Immature natural killer cell (primary cell): ENCODE results near the gene ZNF423. TPM values are rescaled to one million over a fixed set of nuclear protein-coding genes. Genes with fewer than 3 reads are reported as not detected.

Experiments
- DNase-seq, 3 donors: peaks; one replicate each; pipeline ENCODE4 v3.0.0; 2022; ENCODE audit warnings: mixed read lengths in 1 of 3
- H3K27ac Mint-ChIP-seq, 6 donors: one replicate each; pipeline ENCODE4 v1.8.0; 2020; ENCODE audit warnings: mixed read lengths in 6 of 6, mild to moderate bottlenecking in 5 of 6, inconsistent platforms in 4 of 6, moderate library complexity in 3 of 6
- H3K27me3 Mint-ChIP-seq, 3 donors: one replicate each; pipeline ENCODE4 v1.8.0; 2020 to 2021; ENCODE audit warnings: low read depth in 3 of 3, mild to moderate bottlenecking in 3 of 3, mixed read lengths in 3 of 3, moderate library complexity in 3 of 3, inconsistent platforms in 1 of 3
- H3K36me3 Mint-ChIP-seq, 3 donors: one replicate each; pipeline ENCODE4 v1.8.0; 2020; ENCODE audit warnings: mixed read lengths in 3 of 3, inconsistent platforms in 2 of 3, mild to moderate bottlenecking in 2 of 3
- H3K4me1 Mint-ChIP-seq, 2 donors: one replicate each; pipeline ENCODE4 v1.8.0; 2020; ENCODE audit warnings: inconsistent platforms in 2 of 2, mild to moderate bottlenecking in 2 of 2, mixed read lengths in 2 of 2, moderate library complexity in 1 of 2
- H3K4me3 Mint-ChIP-seq, 5 donors: one replicate each; pipeline ENCODE4 v1.8.0; 2020; ENCODE audit warnings: mild to moderate bottlenecking in 5 of 5, mixed read lengths in 5 of 5, inconsistent platforms in 3 of 5, moderate library complexity in 3 of 5
- H3K9me3 Mint-ChIP-seq, 6 donors: one replicate each; pipeline ENCODE4 v1.8.0; 2020; ENCODE audit warnings: mild to moderate bottlenecking in 6 of 6, mixed read lengths in 6 of 6, inconsistent platforms in 4 of 6, moderate library complexity in 3 of 6
- polyA plus RNA-seq, 3 donors: library from polyadenylated mRNA; unstranded; fragments of 300-500 nt; fragmentation: Illumina TruSeq; gene quantifications; one replicate each; pipeline ENCODE4 v1.2.3, GENCODE V29; 2021

ZNF423 gene
- polyA plus RNA-seq, 3 donors from 2014 or later, result not detected

- Mint-ChIP-seq H3K27ac (no peak overlapping the region), H3K36me3 (no peaks in the 10 kb centered on the region), H3K27me3 (peaks cover under 1 to 4% (median 3%) of the 10 kb centered on the region in 3 donors), H3K4me1 (no peaks in the 10 kb centered on the region), H3K9me3 (no peaks in the 10 kb centered on the region), H3K4me3 (no peak overlapping the region)
- DNase-seq, result no peak
Observed at GRCh38 chr16:49704586-49705155, 151.2 kb downstream of the ZNF423 start.

GRCh38 chr16:49703483-49703882, 152.4 kb downstream of the ZNF423 start:
- peaks cover 2 to 4% (median 3%) of the 10 kb centered on the region in 3 donors for H3K27me3 Mint-ChIP-seq
- H3K4me3 Mint-ChIP-seq, result no peak overlapping the region
- no peak for DNase-seq
- no peaks in the 10 kb centered on the region for H3K9me3 Mint-ChIP-seq
- no peaks in the 10 kb centered on the region for H3K36me3 Mint-ChIP-seq
- no peak overlapping the region for H3K27ac Mint-ChIP-seq
- H3K4me1 Mint-ChIP-seq, result no peaks in the 10 kb centered on the region

GRCh38 chr16:49701789-49702494, 154.0 kb downstream of the ZNF423 start:
- no peaks in the 10 kb centered on the region for H3K9me3 Mint-ChIP-seq
- no peaks in the 10 kb centered on the region for H3K4me1 Mint-ChIP-seq
- no peak for DNase-seq
- peaks cover 0 to 7% (median 4%) of the 10 kb centered on the region in 3 donors for H3K27me3 Mint-ChIP-seq
- no peak overlapping the region for H3K27ac Mint-ChIP-seq
- no peak overlapping the region for H3K4me3 Mint-ChIP-seq
- H3K36me3 Mint-ChIP-seq, result no peaks in the 10 kb centered on the region

- Mint-ChIP-seq H3K4me3 (no peak overlapping the region), H3K36me3 (no peaks in the 10 kb centered on the region), H3K27me3 (peaks cover 0 to 8% (median 2%) of the 10 kb centered on the region in 3 donors), H3K4me1 (no peaks in the 10 kb centered on the region), H3K9me3 (no peaks in the 10 kb centered on the region), H3K27ac (no peak overlapping the region)
- no peak for DNase-seq
Observed at GRCh38 chr16:49701065-49701685, 154.7 kb downstream of the ZNF423 start.

- H3K4me3 Mint-ChIP-seq, result no peak overlapping the region
- H3K4me1 Mint-ChIP-seq, result no peaks in the 10 kb centered on the region
- DNase-seq, result no peak
- peaks cover 0 to 8% (median 2%) of the 10 kb centered on the region in 3 donors for H3K27me3 Mint-ChIP-seq
- no peaks in the 10 kb centered on the region for H3K9me3 Mint-ChIP-seq
- no peak overlapping the region for H3K27ac Mint-ChIP-seq
- no peaks in the 10 kb centered on the region for H3K36me3 Mint-ChIP-seq
Observed at GRCh38 chr16:49700251-49701064, 155.5 kb downstream of the ZNF423 start.

GRCh38 chr16:49699841-49700175, 156.1 kb downstream of the ZNF423 start:
- H3K4me1 Mint-ChIP-seq, result no peaks in the 10 kb centered on the region
- no peak overlapping the region for H3K4me3 Mint-ChIP-seq
- H3K36me3 Mint-ChIP-seq, result no peaks in the 10 kb centered on the region
- H3K27me3 Mint-ChIP-seq, result peaks cover 1 to 8% (median 2%) of the 10 kb centered on the region in 3 donors
- no peaks in the 10 kb centered on the region for H3K9me3 Mint-ChIP-seq
- DNase-seq, result no peak
- H3K27ac Mint-ChIP-seq, result no peak overlapping the region

GRCh38 chr16:49698931-49699840, 156.7 kb downstream of the ZNF423 start:
- Mint-ChIP-seq H3K9me3 (no peaks in the 10 kb centered on the region), H3K36me3 (no peaks in the 10 kb centered on the region), H3K27me3 (peaks cover under 1 to 10% (median 1%) of the 10 kb centered on the region in 3 donors), H3K4me3 (no peak overlapping the region), H3K4me1 (no peaks in the 10 kb centered on the region), H3K27ac (no peak overlapping the region)
- no peak for DNase-seq

GRCh38 chr16:49698453-49698815, 157.5 kb downstream of the ZNF423 start:
- no peaks in the 10 kb centered on the region for H3K36me3 Mint-ChIP-seq
- no peak for DNase-seq
- peaks cover 0 to 10% (median 1%) of the 10 kb centered on the region in 3 donors for H3K27me3 Mint-ChIP-seq
- H3K4me1 Mint-ChIP-seq, result no peaks in the 10 kb centered on the region
- no peaks in the 10 kb centered on the region for H3K9me3 Mint-ChIP-seq
- no peak overlapping the region for H3K27ac Mint-ChIP-seq
- no peak overlapping the region for H3K4me3 Mint-ChIP-seq

- Mint-ChIP-seq H3K27me3 (peaks cover 0 to 10% (median 1%) of the 10 kb centered on the region in 3 donors), H3K27ac (no peak overlapping the region), H3K4me1 (no peaks in the 10 kb centered on the region), H3K9me3 (no peaks in the 10 kb centered on the region), H3K36me3 (no peaks in the 10 kb centered on the region), H3K4me3 (no peak overlapping the region)
- DNase-seq, result no peak
Observed at GRCh38 chr16:49697631-49698452, 158.1 kb downstream of the ZNF423 start.

- no peaks in the 10 kb centered on the region for H3K4me1 Mint-ChIP-seq
- H3K27me3 Mint-ChIP-seq, result peaks cover 0 to 10% (median 1%) of the 10 kb centered on the region in 3 donors
- no peak overlapping the region for H3K4me3 Mint-ChIP-seq
- H3K9me3 Mint-ChIP-seq, result no peaks in the 10 kb centered on the region
- DNase-seq, result no peak
- no peak overlapping the region for H3K27ac Mint-ChIP-seq
- no peaks in the 10 kb centered on the region for H3K36me3 Mint-ChIP-seq
Observed at GRCh38 chr16:49696414-49697101, 159.4 kb downstream of the ZNF423 start.

GRCh38 chr16:49695782-49696413, 160.0 kb downstream of the ZNF423 start:
- no peak for DNase-seq
- peaks cover 0 to 10% (median 1%) of the 10 kb centered on the region in 3 donors for H3K27me3 Mint-ChIP-seq
- no peak overlapping the region for H3K4me3 Mint-ChIP-seq
- H3K4me1 Mint-ChIP-seq, result no peaks in the 10 kb centered on the region
- H3K27ac Mint-ChIP-seq, result no peak overlapping the region
- no peaks in the 10 kb centered on the region for H3K9me3 Mint-ChIP-seq
- H3K36me3 Mint-ChIP-seq, result no peaks in the 10 kb centered on the region

- H3K27me3 Mint-ChIP-seq, result peaks cover 0 to 8% (median 3%) of the 10 kb centered on the region in 3 donors
- H3K9me3 Mint-ChIP-seq, result no peaks in the 10 kb centered on the region
- no peaks in the 10 kb centered on the region for H3K4me1 Mint-ChIP-seq
- H3K36me3 Mint-ChIP-seq, result no peaks in the 10 kb centered on the region
- no peak overlapping the region for H3K27ac Mint-ChIP-seq
- DNase-seq, result no peak
- no peak overlapping the region for H3K4me3 Mint-ChIP-seq
Observed at GRCh38 chr16:49693445-49693844, 162.5 kb downstream of the ZNF423 start.
